OCI-LY3 (cell line): Measurements from ENCODE around the gene PRPF40B.

Source experiments
- H2AFZ ChIP-seq: fragments of 200-600, 300-600 bp; shearing (Covaris generic); 2 replicates; pipeline ENCODE4 v1.6.0; 2014; ENCODE audit warnings: antibody characterized with exemption, low read depth, low read length
- H3K27ac ChIP-seq: fragments of 200-600, 300-600 bp; sonication (generic); 2 replicates; pipeline ENCODE4 v1.5.1; 2014; ENCODE audit warnings: mild to moderate bottlenecking, low read length, moderate library complexity, mixed read lengths
- H3K27me3 ChIP-seq: fragments of 200-600, 300-600 bp; sonication (generic); 2 replicates; pipeline ENCODE4 v1.6.1; 2014; ENCODE audit warnings: low read depth, low read length, mixed read lengths
- H3K36me3 ChIP-seq: fragments of 200-600, 300-600 bp; sonication (generic); replicated peaks from 2 replicates; pipeline ENCODE3; 2014; ENCODE audit warnings: low read depth, low read length, mixed read lengths
- H3K4me1 ChIP-seq: fragments of 300-600, 200-600 bp; sonication (generic); 2 replicates; pipeline ENCODE4 v1.6.1; 2014; ENCODE audit warnings: low read length, mixed read lengths
- H3K4me2 ChIP-seq: fragments of 200-600, 300-600 bp; sonication (generic); 2 replicates; pipeline ENCODE4 v1.6.1; 2014; ENCODE audit warnings: low read length, mixed read lengths
- H3K4me3 ChIP-seq: fragments of 300-600, 200-600 bp; sonication (generic); 2 replicates; pipeline ENCODE4 v1.5.1; 2014; ENCODE audit warnings: antibody characterized with exemption, mild to moderate bottlenecking, low read length, moderate library complexity
- H3K79me2 ChIP-seq: fragments of 300-600, 200-600 bp; shearing (Covaris generic); 2 replicates; pipeline ENCODE4 v1.6.1; 2014; ENCODE audit warnings: mild to moderate bottlenecking, low read length, mixed read lengths
- H3K9ac ChIP-seq: fragments of 300-600, 200-600 bp; shearing (Covaris generic); 2 replicates; pipeline ENCODE4 v1.6.0; 2014; ENCODE audit warnings: mild to moderate bottlenecking, low read length, moderate library complexity
- H3K9me3 ChIP-seq: fragments of 200-600, 300-600 bp; shearing (Covaris generic); 2 replicates; pipeline ENCODE4 v1.6.1; 2014; ENCODE audit warnings: low read length, mixed read lengths; ENCODE audit not compliant: insufficient read depth
- H4K20me1 ChIP-seq: fragments of 200-600, 300-600 bp; sonication (generic); 2 replicates; pipeline ENCODE4 v1.6.1; 2016; ENCODE audit warnings: low read length, mixed read lengths; ENCODE audit not compliant: insufficient read depth
- CTCF ChIP-seq: fragments of 200-600, 300-600 bp; sonication (generic); IDR thresholded peaks from 2 replicates; pipeline ENCODE4 v1.5.1; 2014; ENCODE audit warnings: antibody characterized with exemption, low read length, low read depth
- EZH2phosphoT487 ChIP-seq: fragments of 200-600 bp; shearing (Covaris generic); IDR thresholded peaks from 2 replicates; pipeline ENCODE4 v1.6.1; 2018; ENCODE audit warnings: antibody characterized with exemption, mixed run types, low read depth

Gene PRPF40B

GRCh38 chr12:49666176-49666575, 42.8 kb downstream of the PRPF40B start:
- Histone ChIP-seq H3K79me2 (peaks cover 90% of the 10 kb centered on the region), H3K27ac (no peak overlapping the region)

GRCh38 chr12:49667325-49668090, 44.1 kb downstream of the PRPF40B start:
- peaks cover 95% of the 10 kb centered on the region for H3K4me1 ChIP-seq
- H3K79me2 ChIP-seq: peaks cover 91% of the 10 kb centered on the region
- no peak overlapping the region for H3K4me3 ChIP-seq
- H2AFZ ChIP-seq: no peak overlapping the region
- H3K36me3 ChIP-seq: peaks cover 28% of the 10 kb centered on the region
- no peaks in the 10 kb centered on the region for H4K20me1 ChIP-seq
- peak overlapping the region; percentile 15; the same call in 1 of the 2 replicates for H3K9ac ChIP-seq
- peak overlapping the region; percentile 43 for H3K27ac ChIP-seq
- H3K9me3 ChIP-seq: no peaks in the 10 kb centered on the region
- TF ChIP-seq CTCF (no peak), EZH2phosphoT487 (no peak)
- peak overlapping the region; percentile 21; the same call in 1 of the 2 replicates for H3K4me2 ChIP-seq
- no peaks in the 10 kb centered on the region for H3K27me3 ChIP-seq

More at GRCh38 chr12:49666176-49666575, 42.8 kb downstream of the PRPF40B start:
- no peaks in the 10 kb centered on the region for H3K9me3 ChIP-seq
- H3K4me3 ChIP-seq: no peak overlapping the region
- no peak overlapping the region for H3K4me2 ChIP-seq
- peaks cover 39% of the 10 kb centered on the region for H3K36me3 ChIP-seq
- no peaks in the 10 kb centered on the region for H3K27me3 ChIP-seq
- H4K20me1 ChIP-seq: no peaks in the 10 kb centered on the region
- TF ChIP-seq CTCF: no peak
- no peak for TF ChIP-seq EZH2phosphoT487
- H3K9ac ChIP-seq: no peak overlapping the region
- H3K4me1 ChIP-seq: peaks cover 95% of the 10 kb centered on the region
- no peak overlapping the region for H2AFZ ChIP-seq

GRCh38 chr12:49669796-49670195, 46.4 kb downstream of the PRPF40B start:
- no peaks in the 10 kb centered on the region for H3K27me3 ChIP-seq
- H2AFZ ChIP-seq: no peak overlapping the region
- H3K79me2 ChIP-seq: peaks cover 93% of the 10 kb centered on the region
- H3K36me3 ChIP-seq: peaks cover 27% of the 10 kb centered on the region
- H3K9ac ChIP-seq: peak overlapping the region; percentile 83
- peaks cover 95% of the 10 kb centered on the region for H3K4me1 ChIP-seq
- H4K20me1 ChIP-seq: no peaks in the 10 kb centered on the region
- H3K4me2 ChIP-seq: peak overlapping the region; percentile 93
- H3K27ac ChIP-seq: peak overlapping the region; percentile 98
- TF ChIP-seq EZH2phosphoT487: no peak
- no peak for TF ChIP-seq CTCF
- H3K4me3 ChIP-seq: 0 out of 2 replicates have a peak overlapping the region, but pooled peaks have one; percentile 56
- no peaks in the 10 kb centered on the region for H3K9me3 ChIP-seq

GRCh38 chr12:49671031-49671765, 47.8 kb downstream of the PRPF40B start:
- Histone ChIP-seq H3K4me1 (peaks cover 87% of the 10 kb centered on the region), H3K9ac (peak overlapping the region; percentile 83), H2AFZ (no peak overlapping the region), H3K27me3 (no peaks in the 10 kb centered on the region), H3K4me2 (peak overlapping the region; percentile 93), H4K20me1 (no peaks in the 10 kb centered on the region), H3K36me3 (peaks cover 15% of the 10 kb centered on the region), H3K9me3 (no peaks in the 10 kb centered on the region), H3K27ac (peak overlapping the region; percentile 98), H3K4me3 (peak overlapping the region; percentile 56), H3K79me2 (peaks cover 95% of the 10 kb centered on the region)
- TF ChIP-seq CTCF (no peak), EZH2phosphoT487 (no peak)
